Esophagus muscularis mucosa (tissue), 3 donors: ENCODE measurements around the gene APOM.

Experiments
- CTCF ChIP-seq, 3 experiments: fragments of 200-600 bp in 2 of 3; fragments of 450-650 bp in 1 of 3; sonication (generic) in 2 of 3; IDR thresholded peaks; one replicate each; pipeline ENCODE4 v1.5.1; 2017 to 2019; ENCODE audit warnings: antibody characterized with exemption in 3 of 3, mild to moderate bottlenecking in 2 of 3, moderate library complexity in 1 of 3
- POLR2A ChIP-seq: fragments of 450-650 bp; IDR thresholded peaks from one replicate; pipeline ENCODE4 v1.6.1; 2017; ENCODE audit warnings: antibody characterized with exemption, moderate library complexity, mild to moderate bottlenecking, low read depth

GRCh38 chr6:31630177-31630934, 25.3 kb upstream of the APOM start:
- no peak for TF ChIP-seq CTCF (IDR thresholded peaks at IDR 0.05)
- no peak for TF ChIP-seq POLR2A
